Activated CD4-positive, alpha-beta T cell treated with anti-CD3 and anti-CD28 coated beads for 36 hours (primary cell): ENCODE measurements around the gene NFKBIL1. TPM values are rescaled to one million over a fixed set of nuclear protein-coding genes. Genes with fewer than 3 reads are reported as not detected.
A peak's percentile ranks its signal among the peaks of the same experiment; 100 is the strongest.
"Not testable (repeated sequence)": the region's sequence is repeated elsewhere in the genome, so short reads cannot be mapped to it uniquely, and the experiment has no call there.

ENCODE experiments used
- ATAC-seq: fragments of 200-7000 bp; cut with Tn5 transposase; one replicate; pipeline ENCODE4 v1.10.0; 2021; ENCODE audit warnings: mild to moderate bottlenecking, moderate library complexity
- CTCF ChIA-PET: fragments of 350-600 bp; sonication (Branson Sonifier 250); formaldehyde crosslinking; loops from one replicate; lab custom pipeline; 2021; ENCODE audit warnings: antibody characterized with exemption; lab: Charles Lee
- POLR2A ChIA-PET: fragments of 350-600 bp; sonication (Branson Sonifier 250); formaldehyde crosslinking; loops from one replicate; lab custom pipeline; 2021; ENCODE audit warnings: antibody characterized with exemption, inconsistent platforms; lab: Charles Lee
- DNase-seq: peaks from one replicate; pipeline ENCODE4 v3.0.0-alpha.2; 2020
- H3K27ac Mint-ChIP-seq: one replicate; pipeline ENCODE4 v1.8.0; 2021; ENCODE audit warnings: mixed read lengths
- H3K27me3 Mint-ChIP-seq: one replicate; pipeline ENCODE4 v1.8.0; 2021; ENCODE audit warnings: mixed read lengths
- H3K36me3 Mint-ChIP-seq: one replicate; pipeline ENCODE4 v1.8.0; 2021; ENCODE audit warnings: low read depth, mixed read lengths
- H3K4me1 Mint-ChIP-seq: one replicate; pipeline ENCODE4 v1.8.0; 2021; ENCODE audit warnings: mixed read lengths
- H3K4me3 Mint-ChIP-seq: one replicate; pipeline ENCODE4 v1.8.0; 2021; ENCODE audit warnings: mild to moderate bottlenecking, moderate library complexity, mixed read lengths
- H3K9me3 Mint-ChIP-seq: one replicate; pipeline ENCODE4 v1.8.0; 2021; ENCODE audit warnings: low read depth, mixed read lengths
- intact Hi-C, 2 experiments: fragments of 100-400 bp; cut with DNase I in 1 of 2; cut with micrococcal nuclease in 1 of 2; formaldehyde crosslinking; loops; one replicate each; pipeline versions ENCODE4 v1.14.2 to v1.15.1; 2022 to 2024; cut with DNase I, micrococcal nuclease
- total RNA-seq, 2 experiments: library from RNA; stranded (reverse); gene quantifications; one replicate each; pipeline ENCODE4 v1.2.3, GENCODE V29; 2021

NFKBIL1 gene, protein sequence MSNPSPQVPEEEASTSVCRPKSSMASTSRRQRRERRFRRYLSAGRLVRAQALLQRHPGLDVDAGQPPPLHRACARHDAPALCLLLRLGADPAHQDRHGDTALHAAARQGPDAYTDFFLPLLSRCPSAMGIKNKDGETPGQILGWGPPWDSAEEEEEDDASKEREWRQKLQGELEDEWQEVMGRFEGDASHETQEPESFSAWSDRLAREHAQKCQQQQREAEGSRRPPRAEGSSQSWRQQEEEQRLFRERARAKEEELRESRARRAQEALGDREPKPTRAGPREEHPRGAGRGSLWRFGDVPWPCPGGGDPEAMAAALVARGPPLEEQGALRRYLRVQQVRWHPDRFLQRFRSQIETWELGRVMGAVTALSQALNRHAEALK
- 10 to 100 TPM; 18.1 to 19.0 TPM for total RNA-seq

DNA sequence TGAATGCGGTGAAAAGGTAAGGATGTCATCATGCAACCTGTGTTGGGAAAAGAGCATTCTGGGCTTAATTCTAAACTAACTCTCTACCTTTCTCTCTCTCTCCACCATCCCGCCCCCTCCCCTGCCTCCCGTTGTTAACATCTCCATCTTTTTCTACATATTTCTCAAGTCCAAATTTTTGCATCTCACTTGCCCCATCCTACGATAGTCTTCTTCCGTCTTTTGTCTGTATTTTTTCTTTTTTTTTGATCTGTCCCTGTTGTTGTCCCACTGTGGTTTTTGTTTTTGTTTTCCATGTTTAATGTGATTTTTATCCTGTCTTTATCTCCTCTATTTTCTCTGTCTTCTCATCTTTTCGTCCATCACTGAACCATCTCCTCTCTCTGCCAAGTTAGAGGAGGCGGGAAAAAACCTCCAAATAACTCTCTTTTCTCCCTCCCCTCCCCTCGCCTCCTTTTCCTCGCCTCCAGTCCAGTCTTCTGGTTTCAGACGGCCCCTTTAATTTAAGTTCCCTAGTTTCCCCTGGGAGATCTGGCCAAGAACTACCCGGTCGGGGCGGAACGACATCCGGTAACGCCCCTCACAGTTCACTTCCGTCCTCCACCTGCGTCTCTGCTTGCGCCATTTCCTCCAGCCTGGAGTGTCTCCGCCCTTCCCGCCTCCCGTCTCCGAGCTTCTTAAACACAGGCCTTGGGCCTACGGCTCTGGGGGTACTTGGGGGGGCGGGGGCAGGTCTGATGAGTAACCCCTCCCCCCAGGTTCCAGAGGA, at the start of gene NFKBIL1:
Gene NFKBIL1, plus strand, starts transcription at position 651 of the 769 bp plus-strand sequence. Its CDS starts 87 bp downstream, at position 738.
- DNase-seq = peak; percentile 95
- H3K9me3 Mint-ChIP-seq = no peaks in the 10 kb centered on the region
- H3K4me1 Mint-ChIP-seq = peaks cover 51% of the 10 kb centered on the region
- CTCF ChIA-PET = interaction anchor here (0.7 to 15.4 kb wide), 15 partner anchors 11 to 518 kb away, joined by 3 to 658 read pairs (median 5); partner anchors contain the start of genes CLIC1, LST1, LTA and LTB
- H3K36me3 Mint-ChIP-seq = peaks cover 29% of the 10 kb centered on the region
- intact Hi-C loops = loop anchor here (1.0 to 10.0 kb wide), 18 partner anchors 25 to 932 kb away; partner anchors contain the start of genes PRRC2A (in 2 of the 2), ABHD16A (in 1 of the 2), ATF6B (in 1 of the 2) and BAG6 (in 1 of the 2)
- peak within 1 kb of the TSS; percentile 89 for H3K4me3 Mint-ChIP-seq
- ATAC-seq = peak; percentile 77
- H3K27me3 Mint-ChIP-seq = no peaks in the 10 kb centered on the region
- H3K27ac Mint-ChIP-seq = peak within 1 kb of the TSS; percentile 97
- POLR2A ChIA-PET = interaction anchor here (0.5 to 2.3 kb wide), 10 partner anchors 11 to 1306 kb away, joined by 3 to 12 read pairs (median 6); partner anchors contain the start of genes GPANK1, NCR3, TAP1 and TNF

DNA sequence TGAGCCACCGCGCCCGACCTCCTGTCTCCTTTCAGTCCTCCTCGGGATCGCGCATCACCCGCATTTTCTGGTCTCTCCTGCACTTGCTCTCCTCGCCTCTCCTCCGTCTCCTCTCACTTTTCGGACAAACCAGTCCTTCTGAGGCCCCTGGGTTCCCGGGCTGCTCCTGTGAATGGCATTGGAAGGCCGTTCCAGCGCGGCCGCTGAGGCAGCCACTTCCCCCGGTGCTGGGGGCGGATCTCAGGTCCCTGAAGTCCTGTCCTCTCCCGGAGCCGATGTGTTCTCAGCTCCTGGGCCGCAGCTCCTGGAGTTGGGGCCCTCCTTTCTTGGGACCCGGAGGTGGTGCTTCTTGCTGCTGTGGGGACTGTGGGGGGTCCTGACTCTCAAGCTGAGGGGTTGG, 48.7 kb upstream of the NFKBIL1 start:
- no peaks in the 10 kb centered on the region for H3K27me3 Mint-ChIP-seq
- H3K36me3 Mint-ChIP-seq = peaks cover 9% of the 10 kb centered on the region
- no peaks in the 10 kb centered on the region for H3K9me3 Mint-ChIP-seq
- POLR2A ChIA-PET = interaction anchor here (0.7 to 1.2 kb wide), 2 partner anchors 43 to 69 kb away, joined by 3 read pairs; partner anchors contain the start of gene DDX39B
- DNase-seq (no peak), ATAC-seq (no peak)
- CTCF ChIA-PET = interaction anchor here (0.7 to 1.4 kb wide), 4 partner anchors 43 to 1516 kb away, joined by 3 to 5 read pairs (median 4); partner anchors contain the start of gene DDX39B
- H3K4me1 Mint-ChIP-seq = peaks cover 66% of the 10 kb centered on the region
- intact Hi-C loops = loop anchor here (1.0 to 5.0 kb wide), 2 partner anchors 154 to 296 kb away; partner anchors contain the start of gene BAG6 (in 1 of the 2)
- peak overlapping the region; percentile 78 for H3K27ac Mint-ChIP-seq
- peak overlapping the region; percentile 79 for H3K4me3 Mint-ChIP-seq

DNA sequence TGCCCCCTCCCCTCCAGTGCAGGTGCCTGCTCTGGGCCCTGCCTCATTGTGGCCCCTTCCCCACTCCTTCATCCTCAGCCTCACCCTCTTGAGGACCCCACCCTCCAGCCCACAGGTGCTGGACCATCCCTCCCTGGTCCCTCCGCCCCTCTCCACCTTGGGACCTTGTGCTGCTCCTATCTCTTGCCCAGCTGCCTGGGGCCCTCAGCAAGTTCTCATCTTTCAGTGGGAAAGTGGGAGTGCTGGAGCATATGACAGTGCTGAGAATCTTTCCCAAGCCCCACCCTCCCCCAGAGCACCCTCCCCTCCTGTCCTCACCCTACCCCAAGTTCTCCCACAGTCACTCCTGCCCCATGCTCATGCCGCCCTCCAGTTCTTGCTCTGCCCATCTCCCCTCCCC, 47.8 kb upstream of the NFKBIL1 start:
- H3K9me3 Mint-ChIP-seq, ATAC-seq, H3K27ac Mint-ChIP-seq, DNase-seq, H3K36me3 Mint-ChIP-seq, H3K27me3 Mint-ChIP-seq, POLR2A ChIA-PET: not testable (repeated sequence)
- Mint-ChIP-seq H3K4me1 (peaks cover 69% of the 10 kb centered on the region), H3K4me3 (peak overlapping the region; percentile 79)
- intact Hi-C loops = loop anchor here in 1 of 2 experiments (5.0 kb wide), 1 partner anchor 297 kb away; no protein-coding TSS in a partner anchor
- CTCF ChIA-PET = interaction anchor here (1.3 kb wide), 1 partner anchor 42 kb away, joined by 5 read pairs; the partner anchor contains the start of gene DDX39B

DNA sequence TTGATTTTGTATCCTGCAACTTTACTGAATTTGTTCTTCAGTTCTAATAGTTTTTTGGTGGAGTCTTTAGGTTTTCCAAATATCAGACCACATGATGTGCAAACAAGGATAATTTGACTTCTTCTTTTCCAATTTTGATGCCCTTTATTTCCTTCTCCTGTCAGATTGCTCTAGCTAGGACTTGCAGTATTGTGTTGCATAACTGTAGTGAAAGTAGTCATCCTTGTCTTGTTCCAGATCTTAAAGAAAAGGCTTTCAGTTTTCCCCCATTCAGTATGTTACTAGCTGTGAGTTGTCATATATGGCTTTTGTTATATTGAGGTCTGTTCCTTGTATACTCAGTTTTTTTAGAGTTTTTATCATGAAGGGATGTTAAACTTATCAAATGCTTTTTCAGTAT, 44.8 kb upstream of the NFKBIL1 start:
- ChIA-PET CTCF (interaction anchor here (0.6 to 1.6 kb wide), 6 partner anchors 10 to 268 kb away, joined by 3 to 8 read pairs (median 4); partner anchors contain the start of gene NFKBIL1), POLR2A (no interaction called here)
- peaks cover 46% of the 10 kb centered on the region for H3K4me1 Mint-ChIP-seq
- DNase-seq (no peak), ATAC-seq (no peak)
- H3K27me3 Mint-ChIP-seq = no peaks in the 10 kb centered on the region
- peaks cover 21% of the 10 kb centered on the region for H3K36me3 Mint-ChIP-seq
- no peak overlapping the region for H3K4me3 Mint-ChIP-seq
- intact Hi-C loops = no loop called here
- H3K9me3 Mint-ChIP-seq = no peaks in the 10 kb centered on the region
- no peak overlapping the region for H3K27ac Mint-ChIP-seq

DNA sequence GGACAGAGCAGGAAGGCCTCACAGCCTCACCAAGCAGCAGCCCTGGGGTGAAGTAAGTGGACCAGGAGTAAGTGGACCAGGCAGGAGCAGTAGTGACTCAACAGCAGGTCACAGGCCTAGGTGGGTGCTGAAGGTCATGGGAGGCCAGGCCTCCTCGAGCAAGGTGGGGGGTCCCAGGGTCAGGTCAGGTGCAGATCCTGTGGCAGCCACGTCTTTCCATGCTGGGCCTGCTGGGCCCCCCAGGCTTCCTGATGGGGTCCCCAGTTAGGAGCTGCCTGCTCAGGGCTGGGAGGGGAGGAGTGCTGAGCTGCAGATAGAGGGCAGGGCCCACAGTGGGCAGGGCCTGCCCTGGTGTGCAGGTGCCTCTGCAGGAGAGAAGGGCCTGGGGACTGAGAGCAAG, 38.4 kb upstream of the NFKBIL1 start:
- H3K36me3 Mint-ChIP-seq = peaks cover 43% of the 10 kb centered on the region
- DNase-seq, H3K4me1 Mint-ChIP-seq, intact Hi-C loops, H3K9me3 Mint-ChIP-seq, CTCF ChIA-PET, H3K27me3 Mint-ChIP-seq, H3K27ac Mint-ChIP-seq, ATAC-seq, H3K4me3 Mint-ChIP-seq: not testable (repeated sequence)
- POLR2A ChIA-PET = interaction anchor here (0.6 kb wide), 1 partner anchor 14 kb away, joined by 5 read pairs; no protein-coding TSS in a partner anchor

DNA sequence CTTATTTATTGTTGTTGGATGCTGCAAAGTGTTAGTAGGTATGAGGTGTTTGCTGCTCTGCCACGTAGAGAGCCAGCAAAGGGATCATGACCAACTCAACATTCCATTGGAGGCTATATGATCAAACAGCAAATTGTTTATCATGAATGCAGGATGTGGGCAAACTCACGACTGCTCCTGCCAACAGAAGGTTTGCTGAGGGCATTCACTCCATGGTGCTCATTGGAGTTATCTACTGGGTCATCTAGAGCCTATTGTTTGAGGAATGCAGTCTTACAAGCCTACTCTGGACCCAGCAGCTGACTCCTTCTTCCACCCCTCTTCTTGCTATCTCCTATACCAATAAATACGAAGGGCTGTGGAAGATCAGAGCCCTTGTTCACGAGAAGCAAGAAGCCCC, 37.4 kb upstream of the NFKBIL1 start:
- intact Hi-C loops = no loop called here
- H3K36me3 Mint-ChIP-seq = peaks cover 41% of the 10 kb centered on the region
- no peak overlapping the region for H3K4me3 Mint-ChIP-seq
- no peaks in the 10 kb centered on the region for H3K4me1 Mint-ChIP-seq
- no peaks in the 10 kb centered on the region for H3K27me3 Mint-ChIP-seq
- H3K27ac Mint-ChIP-seq = no peak overlapping the region
- ChIA-PET CTCF (interaction anchor here (0.6 kb wide), 1 partner anchor 421 kb away, joined by 3 read pairs; no protein-coding TSS in a partner anchor), POLR2A (no interaction called here)
- H3K9me3 Mint-ChIP-seq = no peaks in the 10 kb centered on the region
- DNase-seq = no peak
- ATAC-seq = no peak

DNA sequence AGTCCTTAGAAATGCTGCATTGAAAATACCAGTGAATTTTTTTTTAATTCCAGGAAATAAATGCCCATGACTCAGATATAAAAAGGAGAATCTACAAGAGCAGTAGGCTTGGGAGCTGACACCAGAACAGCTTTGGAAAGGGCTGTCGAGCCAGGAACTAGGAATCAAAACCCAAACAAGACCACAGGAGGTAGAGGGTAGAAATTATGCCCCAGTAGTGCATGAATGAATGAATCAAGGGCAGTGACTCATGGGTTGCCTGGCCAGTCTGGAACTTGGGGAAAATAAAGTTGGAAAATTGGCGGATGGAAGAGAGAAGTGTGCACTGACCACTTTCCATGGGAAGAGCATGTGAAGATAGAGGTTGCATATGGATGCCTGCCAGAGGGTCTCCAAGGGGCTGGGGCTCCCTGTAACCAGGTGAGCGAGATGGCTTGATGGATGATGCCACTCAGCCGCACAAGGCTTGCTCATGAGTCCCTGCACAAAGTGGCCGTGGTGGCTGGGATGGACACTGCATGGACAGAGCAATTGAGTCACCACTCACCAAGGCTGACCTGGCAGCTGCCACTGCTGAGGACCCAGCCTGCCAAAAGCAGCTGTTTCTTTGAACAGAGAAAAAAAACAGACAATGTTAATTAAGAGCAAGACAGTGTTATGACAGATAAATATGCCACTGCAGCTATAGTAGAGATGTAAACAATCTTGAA, 33.8 kb upstream of the NFKBIL1 start:
- CTCF ChIA-PET = interaction anchor here (0.5 to 1.2 kb wide), 5 partner anchors 19 to 899 kb away, joined by 3 to 5 read pairs (median 3); no protein-coding TSS in a partner anchor
- no peaks in the 10 kb centered on the region for H3K27me3 Mint-ChIP-seq
- ATAC-seq = no peak

DNA sequence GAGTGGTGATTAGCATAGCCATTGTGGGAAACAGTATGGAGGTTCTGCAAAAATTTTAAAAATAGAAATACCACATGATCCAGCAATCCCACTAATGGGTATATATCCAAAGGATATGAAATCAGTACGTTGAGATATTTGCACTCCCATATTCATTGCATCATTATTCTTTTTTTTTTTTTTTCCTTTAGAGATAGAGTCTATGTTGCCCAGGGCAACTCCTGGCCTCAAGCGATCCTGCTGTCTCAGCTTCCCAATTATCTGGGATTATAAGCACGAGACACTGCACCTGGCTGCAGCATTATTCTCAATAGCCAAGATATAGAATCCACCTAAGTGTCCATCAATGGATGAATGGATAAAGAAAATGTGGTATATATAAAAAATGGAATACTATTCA, 25.6 kb upstream of the NFKBIL1 start:
- DNase-seq (no peak), ATAC-seq (no peak)
- Mint-ChIP-seq H3K4me1 (no peaks in the 10 kb centered on the region), H3K9me3 (no peaks in the 10 kb centered on the region), H3K27ac (no peak overlapping the region), H3K27me3 (no peaks in the 10 kb centered on the region), H3K4me3 (no peak overlapping the region), H3K36me3 (no peaks in the 10 kb centered on the region)
- intact Hi-C loops = no loop called here
- POLR2A ChIA-PET = no interaction called here
- CTCF ChIA-PET = no interaction called here

More for the DNA sequence above, 33.8 kb upstream of the NFKBIL1 start:
- Mint-ChIP-seq H3K36me3 (peaks cover 15% of the 10 kb centered on the region), H3K27ac (no peak overlapping the region), H3K9me3 (no peaks in the 10 kb centered on the region), H3K4me3 (no peak overlapping the region), H3K4me1 (no peaks in the 10 kb centered on the region)
- no peak for DNase-seq
- POLR2A ChIA-PET = no interaction called here
- intact Hi-C loops = no loop called here

DNA sequence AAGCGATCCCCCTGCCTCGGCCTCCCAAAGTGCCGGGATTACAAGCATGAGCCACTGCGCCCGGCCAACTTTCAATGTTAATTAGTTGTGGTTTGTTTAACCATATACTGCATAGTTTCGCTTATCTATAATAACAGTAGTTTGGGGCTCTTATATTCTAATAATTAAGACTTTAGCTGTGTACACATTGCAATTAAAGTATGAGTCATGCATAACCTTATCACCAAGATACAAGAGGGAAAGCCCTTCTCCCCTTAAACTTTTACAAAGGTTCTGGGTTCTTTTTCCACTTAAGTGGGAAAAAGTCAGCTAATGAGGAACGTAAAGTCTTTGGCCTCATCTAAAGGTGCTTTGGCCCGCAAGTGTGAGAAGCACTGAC, 21.9 kb upstream of the NFKBIL1 start:
- Mint-ChIP-seq H3K4me1 (no peaks in the 10 kb centered on the region), H3K27me3 (no peaks in the 10 kb centered on the region), H3K4me3 (no peak overlapping the region), H3K27ac (no peak overlapping the region), H3K9me3 (no peaks in the 10 kb centered on the region), H3K36me3 (peaks cover 12% of the 10 kb centered on the region)
- ChIA-PET CTCF (interaction anchor here (0.8 to 1.2 kb wide), 2 partner anchors 73 to 114 kb away, joined by 3 to 5 read pairs; no protein-coding TSS in a partner anchor), POLR2A (no interaction called here)
- no peak for ATAC-seq
- DNase-seq = no peak
- intact Hi-C loops = no loop called here

DNA sequence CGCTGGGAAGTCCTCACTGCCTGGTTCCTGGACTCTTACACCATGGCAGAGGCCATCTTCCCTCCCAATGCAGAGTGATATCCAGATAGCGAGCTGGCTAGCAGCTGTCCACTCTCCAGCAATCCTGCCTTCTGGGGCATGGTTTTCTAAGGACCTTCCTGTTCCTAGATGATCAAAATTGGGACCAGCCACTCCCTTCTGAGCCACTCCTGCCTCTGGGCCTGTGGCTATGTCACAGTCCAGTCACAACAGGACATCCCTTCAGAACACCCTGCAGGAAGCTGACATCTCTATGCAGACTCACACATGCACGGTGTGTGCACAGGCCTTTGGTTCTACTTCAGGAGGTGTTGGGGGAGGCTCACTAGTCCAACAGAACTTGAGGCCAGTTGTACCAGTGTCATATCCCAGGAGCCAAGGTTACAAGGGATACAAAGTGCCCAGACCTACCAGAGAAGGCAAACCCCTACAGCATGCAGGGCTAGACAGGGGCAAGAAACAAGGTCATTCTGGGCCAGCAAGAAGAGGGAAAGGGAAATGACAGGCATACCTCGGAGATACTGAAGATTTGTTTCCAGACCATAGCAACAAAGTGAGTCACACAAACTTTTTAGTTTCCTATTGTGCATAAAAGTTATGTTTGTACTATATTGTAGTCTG, 21.3 kb upstream of the NFKBIL1 start:
- ChIA-PET POLR2A (no interaction called here), CTCF (interaction anchor here (0.6 to 1.2 kb wide), 5 partner anchors 43 to 446 kb away, joined by 3 to 5 read pairs (median 3); no protein-coding TSS in a partner anchor)
- no peaks in the 10 kb centered on the region for H3K9me3 Mint-ChIP-seq
- no peak overlapping the region for H3K4me3 Mint-ChIP-seq
- ATAC-seq (no peak), DNase-seq (no peak)
- no peaks in the 10 kb centered on the region for H3K27me3 Mint-ChIP-seq
- no peak overlapping the region for H3K27ac Mint-ChIP-seq
- intact Hi-C loops = no loop called here
- H3K36me3 Mint-ChIP-seq = peaks cover 17% of the 10 kb centered on the region
- no peaks in the 10 kb centered on the region for H3K4me1 Mint-ChIP-seq
